PFSK-1 (cell line): ENCODE measurements around the gene TMEM161A.

Experiments used
- FOXP2 ChIP-seq: optimal IDR thresholded peaks from 2 replicates; pipeline ENCODE3; 2011; ENCODE audit warnings: borderline replicate concordance, control low read depth, inconsistent platforms; ENCODE audit not compliant: insufficient read depth; ENCODE audit errors: extremely low read length, extremely low read depth
- POLR2AphosphoS5 ChIP-seq: IDR thresholded peaks from 2 replicates; pipeline ENCODE4 v1.6.1; 2012; ENCODE audit warnings: low read depth, mild to moderate bottlenecking, control low read depth, low read length, moderate library complexity
- SIN3A ChIP-seq: IDR thresholded peaks from 2 replicates; pipeline ENCODE4 v1.6.1; 2012; ENCODE audit warnings: mild to moderate bottlenecking, low read length, moderate library complexity, borderline replicate concordance; ENCODE audit not compliant: insufficient read depth
- TF ChIP-seq, protein P1 (sequence below), 2 experiments: IDR thresholded peaks; 2 replicates each; pipeline versions ENCODE4 v1.6.1 to v1.8.0; 2011 to 2012; ENCODE audit warnings: low read depth in 2 of 2, low read length in 2 of 2, control low read depth in 1 of 2, inconsistent platforms in 1 of 2, mild to moderate bottlenecking in 1 of 2, moderate library complexity in 1 of 2; ENCODE audit not compliant: insufficient read depth in 1 of 2

DNA sequence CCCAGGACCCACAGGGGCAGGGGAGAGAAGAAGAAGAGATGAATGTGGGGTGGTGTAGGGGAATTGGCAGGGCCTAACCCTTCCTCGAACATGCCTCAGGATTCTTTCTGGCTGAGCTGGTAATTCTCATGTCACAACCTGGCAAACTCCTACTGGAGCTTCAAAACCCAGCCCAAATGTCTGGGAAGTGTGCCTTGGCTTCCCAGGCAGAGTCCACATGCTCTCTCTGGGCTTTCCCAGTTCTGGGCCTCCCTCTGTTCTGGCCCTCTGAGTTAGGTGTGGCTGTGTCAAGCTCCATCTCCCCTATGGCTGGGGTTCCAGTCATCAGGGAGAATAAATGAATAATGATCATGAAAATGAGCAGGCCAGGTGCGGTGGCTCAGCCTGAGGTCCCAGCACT, 11.2 kb upstream of the TMEM161A start:
- TF ChIP-seq POLR2AphosphoS5 (no peak), SIN3A (no peak), FOXP2 (no peak)
- TF ChIP-seq, protein P1, sequence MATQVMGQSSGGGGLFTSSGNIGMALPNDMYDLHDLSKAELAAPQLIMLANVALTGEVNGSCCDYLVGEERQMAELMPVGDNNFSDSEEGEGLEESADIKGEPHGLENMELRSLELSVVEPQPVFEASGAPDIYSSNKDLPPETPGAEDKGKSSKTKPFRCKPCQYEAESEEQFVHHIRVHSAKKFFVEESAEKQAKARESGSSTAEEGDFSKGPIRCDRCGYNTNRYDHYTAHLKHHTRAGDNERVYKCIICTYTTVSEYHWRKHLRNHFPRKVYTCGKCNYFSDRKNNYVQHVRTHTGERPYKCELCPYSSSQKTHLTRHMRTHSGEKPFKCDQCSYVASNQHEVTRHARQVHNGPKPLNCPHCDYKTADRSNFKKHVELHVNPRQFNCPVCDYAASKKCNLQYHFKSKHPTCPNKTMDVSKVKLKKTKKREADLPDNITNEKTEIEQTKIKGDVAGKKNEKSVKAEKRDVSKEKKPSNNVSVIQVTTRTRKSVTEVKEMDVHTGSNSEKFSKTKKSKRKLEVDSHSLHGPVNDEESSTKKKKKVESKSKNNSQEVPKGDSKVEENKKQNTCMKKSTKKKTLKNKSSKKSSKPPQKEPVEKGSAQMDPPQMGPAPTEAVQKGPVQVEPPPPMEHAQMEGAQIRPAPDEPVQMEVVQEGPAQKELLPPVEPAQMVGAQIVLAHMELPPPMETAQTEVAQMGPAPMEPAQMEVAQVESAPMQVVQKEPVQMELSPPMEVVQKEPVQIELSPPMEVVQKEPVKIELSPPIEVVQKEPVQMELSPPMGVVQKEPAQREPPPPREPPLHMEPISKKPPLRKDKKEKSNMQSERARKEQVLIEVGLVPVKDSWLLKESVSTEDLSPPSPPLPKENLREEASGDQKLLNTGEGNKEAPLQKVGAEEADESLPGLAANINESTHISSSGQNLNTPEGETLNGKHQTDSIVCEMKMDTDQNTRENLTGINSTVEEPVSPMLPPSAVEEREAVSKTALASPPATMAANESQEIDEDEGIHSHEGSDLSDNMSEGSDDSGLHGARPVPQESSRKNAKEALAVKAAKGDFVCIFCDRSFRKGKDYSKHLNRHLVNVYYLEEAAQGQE (IDR thresholded peaks at IDR 0.05; ENCODE audit: insufficient read depth in 1 of 2, low read depth in 2 of 2, low read length in 2 of 2), result no peak
